HL-60 (cell line): ENCODE measurements around the gene ARL11.

ENCODE experiments used
- GABPA ChIP-seq: IDR thresholded peaks from 2 replicates; pipeline ENCODE4 v1.6.1; 2012; ENCODE audit warnings: low read depth
- POLR2AphosphoS5 ChIP-seq: IDR thresholded peaks from 2 replicates; pipeline ENCODE4 v1.6.1; 2012; ENCODE audit warnings: low read depth
- TF ChIP-seq, protein P1 (sequence below): IDR thresholded peaks from one replicate; pipeline ENCODE4 v1.5.1; 2011; ENCODE audit warnings: low read length, control low read depth, inconsistent platforms; ENCODE audit not compliant: insufficient read depth
- TF ChIP-seq, protein P2 (sequence below): IDR thresholded peaks from 2 replicates; pipeline ENCODE4 v1.6.1; 2012; ENCODE audit warnings: low read depth; ENCODE audit not compliant: insufficient replicate concordance

DNA sequence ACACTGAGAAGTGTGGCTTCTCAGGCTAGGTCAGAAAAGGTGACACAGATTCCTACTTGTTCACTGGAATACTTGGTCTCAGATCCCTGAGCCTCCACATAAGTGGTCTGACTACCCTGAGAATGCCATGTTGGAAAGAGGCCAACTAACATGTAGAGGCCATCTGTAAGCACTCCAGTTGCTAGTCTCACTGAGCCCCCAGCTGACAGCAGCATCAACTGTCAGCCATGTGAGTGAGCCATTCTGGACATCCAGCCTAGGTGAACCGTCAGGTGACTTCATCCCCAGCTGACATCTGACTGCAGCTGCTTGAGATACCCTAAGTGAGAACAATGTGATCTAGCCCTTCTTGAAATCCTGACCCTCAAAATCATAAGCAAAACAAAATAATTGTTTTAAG, 18.1 kb upstream of the ARL11 start:
- TF ChIP-seq, protein P1, sequence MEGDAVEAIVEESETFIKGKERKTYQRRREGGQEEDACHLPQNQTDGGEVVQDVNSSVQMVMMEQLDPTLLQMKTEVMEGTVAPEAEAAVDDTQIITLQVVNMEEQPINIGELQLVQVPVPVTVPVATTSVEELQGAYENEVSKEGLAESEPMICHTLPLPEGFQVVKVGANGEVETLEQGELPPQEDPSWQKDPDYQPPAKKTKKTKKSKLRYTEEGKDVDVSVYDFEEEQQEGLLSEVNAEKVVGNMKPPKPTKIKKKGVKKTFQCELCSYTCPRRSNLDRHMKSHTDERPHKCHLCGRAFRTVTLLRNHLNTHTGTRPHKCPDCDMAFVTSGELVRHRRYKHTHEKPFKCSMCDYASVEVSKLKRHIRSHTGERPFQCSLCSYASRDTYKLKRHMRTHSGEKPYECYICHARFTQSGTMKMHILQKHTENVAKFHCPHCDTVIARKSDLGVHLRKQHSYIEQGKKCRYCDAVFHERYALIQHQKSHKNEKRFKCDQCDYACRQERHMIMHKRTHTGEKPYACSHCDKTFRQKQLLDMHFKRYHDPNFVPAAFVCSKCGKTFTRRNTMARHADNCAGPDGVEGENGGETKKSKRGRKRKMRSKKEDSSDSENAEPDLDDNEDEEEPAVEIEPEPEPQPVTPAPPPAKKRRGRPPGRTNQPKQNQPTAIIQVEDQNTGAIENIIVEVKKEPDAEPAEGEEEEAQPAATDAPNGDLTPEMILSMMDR: no peak
- TF ChIP-seq, protein P2, sequence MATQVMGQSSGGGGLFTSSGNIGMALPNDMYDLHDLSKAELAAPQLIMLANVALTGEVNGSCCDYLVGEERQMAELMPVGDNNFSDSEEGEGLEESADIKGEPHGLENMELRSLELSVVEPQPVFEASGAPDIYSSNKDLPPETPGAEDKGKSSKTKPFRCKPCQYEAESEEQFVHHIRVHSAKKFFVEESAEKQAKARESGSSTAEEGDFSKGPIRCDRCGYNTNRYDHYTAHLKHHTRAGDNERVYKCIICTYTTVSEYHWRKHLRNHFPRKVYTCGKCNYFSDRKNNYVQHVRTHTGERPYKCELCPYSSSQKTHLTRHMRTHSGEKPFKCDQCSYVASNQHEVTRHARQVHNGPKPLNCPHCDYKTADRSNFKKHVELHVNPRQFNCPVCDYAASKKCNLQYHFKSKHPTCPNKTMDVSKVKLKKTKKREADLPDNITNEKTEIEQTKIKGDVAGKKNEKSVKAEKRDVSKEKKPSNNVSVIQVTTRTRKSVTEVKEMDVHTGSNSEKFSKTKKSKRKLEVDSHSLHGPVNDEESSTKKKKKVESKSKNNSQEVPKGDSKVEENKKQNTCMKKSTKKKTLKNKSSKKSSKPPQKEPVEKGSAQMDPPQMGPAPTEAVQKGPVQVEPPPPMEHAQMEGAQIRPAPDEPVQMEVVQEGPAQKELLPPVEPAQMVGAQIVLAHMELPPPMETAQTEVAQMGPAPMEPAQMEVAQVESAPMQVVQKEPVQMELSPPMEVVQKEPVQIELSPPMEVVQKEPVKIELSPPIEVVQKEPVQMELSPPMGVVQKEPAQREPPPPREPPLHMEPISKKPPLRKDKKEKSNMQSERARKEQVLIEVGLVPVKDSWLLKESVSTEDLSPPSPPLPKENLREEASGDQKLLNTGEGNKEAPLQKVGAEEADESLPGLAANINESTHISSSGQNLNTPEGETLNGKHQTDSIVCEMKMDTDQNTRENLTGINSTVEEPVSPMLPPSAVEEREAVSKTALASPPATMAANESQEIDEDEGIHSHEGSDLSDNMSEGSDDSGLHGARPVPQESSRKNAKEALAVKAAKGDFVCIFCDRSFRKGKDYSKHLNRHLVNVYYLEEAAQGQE: no peak
- no peak for TF ChIP-seq GABPA
- no peak for TF ChIP-seq POLR2AphosphoS5
